NCI-H2029 (cell line): ENCODE measurements around the gene B2M.
"Not testable (repeated sequence)": the region's sequence is repeated elsewhere in the genome, so short reads cannot be mapped to it uniquely, and the experiment has no call there.

Experiments
- DNase-seq: peaks from one replicate; lab custom pipeline; 2025; lab: John Stamatoyannopoulos, UW

B2M gene

DNA sequence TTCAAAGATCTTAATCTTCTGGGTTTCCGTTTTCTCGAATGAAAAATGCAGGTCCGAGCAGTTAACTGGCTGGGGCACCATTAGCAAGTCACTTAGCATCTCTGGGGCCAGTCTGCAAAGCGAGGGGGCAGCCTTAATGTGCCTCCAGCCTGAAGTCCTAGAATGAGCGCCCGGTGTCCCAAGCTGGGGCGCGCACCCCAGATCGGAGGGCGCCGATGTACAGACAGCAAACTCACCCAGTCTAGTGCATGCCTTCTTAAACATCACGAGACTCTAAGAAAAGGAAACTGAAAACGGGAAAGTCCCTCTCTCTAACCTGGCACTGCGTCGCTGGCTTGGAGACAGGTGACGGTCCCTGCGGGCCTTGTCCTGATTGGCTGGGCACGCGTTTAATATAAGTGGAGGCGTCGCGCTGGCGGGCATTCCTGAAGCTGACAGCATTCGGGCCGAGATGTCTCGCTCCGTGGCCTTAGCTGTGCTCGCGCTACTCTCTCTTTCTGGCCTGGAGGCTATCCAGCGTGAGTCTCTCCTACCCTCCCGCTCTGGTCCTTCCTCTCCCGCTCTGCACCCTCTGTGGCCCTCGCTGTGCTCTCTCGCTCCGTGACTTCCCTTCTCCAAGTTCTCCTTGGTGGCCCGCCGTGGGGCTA is at the start of gene B2M, which contains the start of gene PATL2:
B2M (plus strand) TSS at position 422 of the 647 bp plus-strand sequence; CDS start at position 452, 30 bp downstream.
PATL2 (minus strand) TSS at position 228 of the 647 bp plus-strand sequence. CDS start 34,833 bp downstream, outside the sequence.
- DNase-seq: peak; percentile 67

- DNase-seq: no peak
Observed at GRCh38 chr15:44661576-44661975, 49.7 kb upstream of the B2M start.

- peak; percentile 55 for DNase-seq
Observed at GRCh38 chr15:44662478-44663409, 48.6 kb upstream of the B2M start.

DNA sequence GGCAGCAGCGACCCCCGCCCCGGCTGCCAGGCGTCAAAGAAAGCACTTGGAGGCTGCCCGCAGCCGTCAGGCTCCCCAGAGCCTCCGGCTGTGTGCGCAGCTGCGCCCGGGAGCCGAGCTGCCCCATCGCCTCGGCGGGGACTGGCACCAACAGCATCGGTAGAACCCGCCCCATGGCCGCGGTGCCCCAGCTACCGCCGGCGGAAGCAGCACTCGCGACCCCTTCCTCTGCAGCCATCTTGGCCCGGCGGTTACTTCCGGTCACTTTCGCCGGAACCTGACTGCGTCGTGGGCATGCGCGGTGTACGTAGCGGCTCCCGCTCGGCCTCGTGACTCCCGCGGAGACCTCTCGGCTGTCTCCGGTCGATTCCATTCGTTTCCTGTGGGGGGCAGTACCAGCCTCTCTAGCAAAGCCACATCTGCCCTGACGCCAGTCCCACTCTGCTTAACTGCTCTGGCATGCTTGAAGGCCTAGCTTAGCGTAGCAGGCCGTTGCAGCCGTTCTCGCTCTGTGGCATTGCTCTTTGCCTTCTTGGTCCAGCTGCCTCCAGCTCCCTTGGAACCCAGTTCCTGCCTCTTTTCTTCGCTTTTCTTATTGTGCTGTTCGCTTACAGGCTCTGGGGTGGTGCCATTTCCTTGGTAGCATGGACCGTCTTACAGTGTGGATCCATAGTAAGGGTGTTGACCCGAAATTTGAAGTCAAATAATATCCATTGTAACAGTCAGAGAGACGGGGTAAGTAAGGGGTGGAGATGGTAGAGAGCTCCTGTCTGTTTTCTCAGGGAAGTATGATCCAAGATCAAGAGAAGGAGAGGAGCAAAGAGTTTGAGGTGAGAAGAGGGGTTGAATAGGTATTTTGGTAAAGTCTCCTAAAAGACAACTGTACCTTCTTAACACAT is 47.7 kb upstream of the B2M start, which contains the start of gene SPG11:
SPG11 (minus strand) TSS at position 253 of the 899 bp plus-strand sequence; CDS start at position 238, 15 bp downstream.
- DNase-seq: peak; percentile 85

GRCh38 chr15:44666210-44667038 is 44.9 kb upstream of the B2M start:
- no peak for DNase-seq

- DNase-seq: no peak
Observed at GRCh38 chr15:44667039-44667360, 44.3 kb upstream of the B2M start.

- DNase-seq: no peak
Observed at GRCh38 chr15:44668921-44669320, 42.4 kb upstream of the B2M start.

DNA sequence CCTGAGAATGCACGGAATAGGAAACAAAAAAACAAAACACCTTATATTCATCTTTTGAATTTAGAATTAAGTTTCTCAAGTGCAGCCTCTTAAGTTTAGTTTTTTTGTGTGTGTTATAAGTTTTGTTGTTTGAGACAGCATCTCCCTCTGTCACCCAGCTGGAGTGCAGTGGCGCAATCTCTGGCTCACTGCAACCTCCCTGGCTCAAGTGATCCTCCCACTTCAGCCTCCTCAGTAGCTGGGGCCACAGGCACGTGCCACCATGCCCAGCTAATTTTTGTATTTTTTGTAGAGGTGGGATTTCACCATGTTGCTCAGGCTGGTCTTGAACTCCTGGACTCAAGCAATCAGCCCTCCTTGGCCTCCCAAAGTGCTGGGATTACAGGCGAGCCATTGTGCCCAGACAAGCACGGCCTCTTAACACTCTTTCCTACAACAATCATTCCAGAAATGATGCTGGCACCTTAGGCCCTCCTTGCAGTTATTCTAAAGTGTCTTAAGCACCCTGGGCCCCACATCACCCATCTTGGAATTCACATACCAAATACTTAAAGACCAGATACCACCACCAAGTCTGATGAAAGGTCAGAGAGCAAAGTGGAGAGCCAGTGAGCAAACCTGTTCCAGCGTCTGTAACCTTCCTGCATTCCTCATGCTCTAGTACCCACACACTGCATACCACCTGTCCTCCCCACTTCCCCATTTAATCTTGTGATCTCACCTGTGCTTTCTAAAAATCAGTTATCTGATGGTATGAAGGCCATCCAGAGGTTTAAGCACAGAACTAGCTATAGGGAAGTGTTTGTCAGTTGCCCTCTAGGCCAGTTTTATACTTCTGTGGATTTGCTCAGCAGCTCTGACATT is 41.0 kb upstream of the B2M start:
- DNase-seq: no peak

DNA sequence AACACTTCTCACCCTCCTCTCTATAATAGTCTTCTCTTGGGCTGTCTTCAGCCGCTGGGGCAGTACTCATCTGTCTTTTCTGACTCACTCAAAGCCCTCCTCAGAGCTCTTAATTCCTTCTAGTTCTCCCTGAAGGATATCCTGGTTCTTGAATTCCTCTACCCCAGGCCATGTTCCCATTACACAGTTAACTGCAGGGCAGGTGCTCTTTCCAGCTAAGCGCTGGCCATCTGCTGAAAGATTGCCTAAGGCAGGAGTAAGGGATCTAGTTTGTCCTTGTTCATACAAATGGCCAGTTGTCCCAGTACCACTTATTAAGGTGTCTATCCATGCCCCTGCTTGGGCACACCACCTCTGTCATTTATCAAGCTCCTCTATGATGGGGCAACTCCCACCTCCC is 37.7 kb upstream of the B2M start:
- no peak for DNase-seq

DNA sequence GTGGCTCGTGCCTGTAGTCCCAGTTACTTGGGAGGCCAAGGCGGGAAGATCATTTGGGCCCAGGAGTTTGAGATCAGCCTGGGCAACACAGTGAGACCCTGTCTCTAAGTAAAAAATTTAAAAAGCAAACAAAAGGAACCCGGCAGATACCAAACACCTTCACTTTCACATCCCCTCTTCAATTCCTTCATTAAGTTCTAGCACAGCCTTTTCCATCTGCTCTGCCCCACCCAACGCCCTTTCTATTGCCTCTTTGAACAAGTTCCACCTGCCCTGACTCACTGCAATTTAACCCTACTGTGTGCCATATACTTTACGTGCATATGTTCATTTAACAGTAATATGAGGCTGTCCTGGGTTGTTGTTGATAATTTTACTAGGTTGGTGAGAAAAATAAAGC is 35.4 kb upstream of the B2M start:
- DNase-seq: no peak

DNA sequence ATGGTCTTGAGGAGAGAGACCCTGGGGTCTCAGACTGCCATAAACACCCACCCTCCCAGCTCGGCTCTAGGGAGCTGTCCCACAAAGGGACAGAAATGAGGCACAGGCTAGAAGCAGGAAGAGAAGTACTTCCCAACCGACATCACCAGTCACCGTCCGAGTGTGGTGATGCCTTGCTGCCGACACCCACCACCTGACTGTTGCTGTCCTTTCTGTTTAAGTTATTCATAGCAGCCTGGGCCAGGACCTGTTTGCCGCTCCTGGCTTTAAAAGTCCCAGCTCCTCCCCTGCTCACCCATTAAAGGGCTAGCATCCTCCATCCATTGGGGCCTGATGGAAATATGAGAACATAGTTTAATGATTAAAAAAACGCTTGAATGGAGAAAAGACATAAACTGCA is 34.6 kb upstream of the B2M start:
- no peak for DNase-seq

GRCh38 chr15:44682211-44682610 is 29.1 kb upstream of the B2M start:
- DNase-seq: no peak

DNA sequence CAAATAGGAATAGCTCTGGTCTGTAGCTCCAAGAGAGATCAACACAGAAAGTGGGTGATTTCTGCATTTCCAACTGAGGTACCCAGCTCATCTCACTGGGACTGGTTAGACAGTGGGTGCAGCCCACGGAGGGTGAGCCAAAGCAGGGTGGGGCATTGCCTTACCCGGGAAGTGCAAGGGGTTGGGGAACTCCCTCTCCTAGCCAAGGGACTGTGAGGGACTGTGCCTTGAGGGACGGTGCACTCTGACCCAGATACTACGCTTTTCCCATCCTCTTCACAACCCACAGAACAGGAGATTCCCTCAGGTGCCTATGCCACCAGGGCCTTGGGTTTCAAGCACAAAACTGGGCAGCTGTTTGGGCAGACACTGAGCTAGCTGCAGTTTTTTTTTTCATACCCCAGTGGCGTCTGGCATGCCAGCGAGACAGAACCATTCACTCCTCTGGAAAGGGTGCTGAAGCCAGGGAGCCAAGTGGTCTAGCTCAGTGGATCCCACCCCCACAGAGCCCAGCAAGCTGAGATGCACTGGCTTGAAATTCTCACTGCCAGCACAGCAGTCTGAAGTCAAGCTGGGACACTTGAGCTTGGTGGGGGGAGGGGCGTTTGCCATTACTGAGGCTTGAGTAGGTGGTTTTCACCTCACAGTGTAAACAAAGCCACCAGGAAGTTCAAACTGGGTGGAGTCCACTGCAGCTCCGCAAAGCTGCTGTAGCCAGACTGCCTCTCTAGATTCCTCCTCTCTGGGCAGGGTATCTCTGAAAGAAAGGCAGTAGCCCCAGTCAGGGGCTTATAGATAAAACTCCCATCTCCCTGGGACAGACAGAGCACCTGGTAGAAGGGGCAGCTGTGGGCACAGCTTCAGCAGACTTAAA is 28.3 kb upstream of the B2M start:
- peak; percentile 49 for DNase-seq

DNA sequence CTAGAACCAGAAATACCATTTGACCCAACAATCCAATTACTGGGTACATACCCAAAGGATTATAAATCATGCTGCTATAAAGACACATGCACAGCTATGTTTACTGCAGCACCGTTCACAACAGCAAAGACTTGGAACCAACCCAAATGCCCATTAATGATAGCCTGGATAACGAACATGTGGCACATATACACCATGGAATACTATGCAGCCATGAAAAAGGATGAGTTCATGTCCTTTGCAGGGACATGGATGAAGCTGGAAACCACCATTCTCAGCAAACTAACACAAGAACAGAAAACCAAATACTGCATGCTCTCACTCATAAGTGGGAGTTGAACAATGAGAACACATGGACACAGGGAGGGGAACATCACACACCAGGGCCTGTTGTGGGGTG is 22.0 kb upstream of the B2M start:
- DNase-seq: not testable (repeated sequence)

- DNase-seq: not testable (repeated sequence)
Observed at GRCh38 chr15:44690245-44690644, 21.1 kb upstream of the B2M start.

DNA sequence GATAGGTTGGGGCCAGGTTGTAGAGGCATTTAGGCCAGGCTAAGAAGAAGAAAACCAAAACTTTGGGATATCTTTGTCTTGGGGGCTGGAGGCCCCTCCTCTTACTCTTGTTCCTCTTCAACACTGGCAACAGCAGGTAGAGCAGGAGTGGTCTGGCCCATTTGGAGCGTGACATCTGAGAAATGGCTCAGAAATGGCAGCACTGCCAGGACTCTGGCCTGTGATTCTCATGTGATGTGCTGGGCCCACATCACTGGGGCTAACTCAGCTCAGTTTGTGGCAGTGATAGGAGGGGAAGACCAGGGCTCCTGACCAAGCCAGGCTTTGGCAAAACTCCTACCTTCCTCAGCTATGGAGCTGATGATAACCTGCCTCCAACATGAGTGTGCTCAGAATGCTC is 18.7 kb upstream of the B2M start:
- DNase-seq: no peak

DNA sequence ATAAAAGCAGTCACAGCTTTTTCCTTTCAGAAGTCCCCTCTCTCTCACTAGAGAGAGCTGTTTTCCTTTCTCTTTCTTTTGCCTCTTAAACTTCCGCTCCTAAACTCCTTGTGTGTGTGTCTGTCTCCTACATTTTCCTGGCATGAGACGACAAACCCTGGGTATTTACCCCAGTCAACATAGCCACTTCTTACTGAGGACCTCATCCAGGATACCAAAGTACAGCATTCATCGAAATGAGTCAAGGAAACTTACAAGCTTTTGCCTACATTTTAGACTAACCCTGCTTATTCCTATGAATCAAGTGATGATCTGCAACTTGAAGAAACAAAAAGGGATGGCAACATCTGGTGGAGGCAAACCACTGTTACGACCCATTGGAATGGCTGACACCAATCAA is 16.9 kb upstream of the B2M start:
- no peak for DNase-seq

DNA sequence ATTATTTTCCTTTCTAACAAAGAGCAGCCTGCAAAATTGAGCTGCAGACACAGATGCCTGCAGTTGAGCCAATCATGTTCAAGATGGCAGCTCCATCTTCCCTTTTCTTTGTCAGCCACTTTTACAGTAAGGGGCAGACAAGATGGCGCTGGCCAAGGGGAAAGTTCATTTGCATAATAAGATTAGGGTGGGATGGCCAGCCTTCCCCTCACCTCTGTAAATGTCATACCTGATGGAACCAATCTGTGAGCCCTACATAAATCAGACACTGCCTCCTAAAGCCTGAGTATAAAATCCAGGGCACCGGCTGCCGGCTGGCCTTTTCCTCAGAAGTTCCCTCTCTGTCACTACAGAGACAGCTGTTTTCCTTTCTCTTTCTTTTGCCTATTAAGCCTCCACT is 16.0 kb upstream of the B2M start:
- DNase-seq: no peak

DNA sequence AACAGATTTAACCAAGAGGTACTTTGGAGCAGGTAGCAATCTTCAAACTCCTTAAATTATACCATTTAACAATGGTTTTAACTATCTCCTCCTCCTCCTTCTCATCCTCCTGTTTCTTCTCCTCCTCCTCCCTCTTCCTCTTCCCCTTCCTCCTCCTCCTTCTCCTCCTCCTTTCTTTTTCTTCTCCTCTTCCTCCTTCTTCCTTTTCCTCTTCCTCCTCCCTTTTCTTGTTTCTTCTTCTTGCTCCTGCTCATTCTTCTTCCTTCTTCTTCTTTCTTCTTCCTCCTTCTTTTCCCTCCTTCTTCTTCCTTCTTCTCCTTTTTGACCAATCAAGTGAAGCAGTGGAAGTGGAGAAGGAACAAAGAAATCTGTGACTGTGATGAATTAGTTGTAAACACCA is 14.3 kb upstream of the B2M start:
- DNase-seq: no peak
